K562 (cell line): ENCODE data around the gene NSMF. TPM values are rescaled to one million over a fixed set of nuclear protein-coding genes. Genes with fewer than 3 reads are reported as not detected.
A peak's percentile ranks its signal among the peaks of the same experiment; 100 is the strongest.

Experiments
- E2F4 ChIP-seq: sonication (generic); formaldehyde crosslinking; IDR thresholded peaks from 2 replicates; pipeline ENCODE4 v1.8.0; 2022; ENCODE audit warnings: mild to moderate bottlenecking, low read depth, missing genetic modification reagents
- ETV5 ChIP-seq: sonication (generic); formaldehyde crosslinking; IDR thresholded peaks from 2 replicates; pipeline ENCODE4 v1.4.0; 2020; ENCODE audit warnings: low read depth, mild to moderate bottlenecking, missing genetic modification reagents
- ILF3 ChIP-seq: fragments of 450-650 bp; IDR thresholded peaks from 2 replicates; pipeline ENCODE4 v1.6.1; 2018; ENCODE audit warnings: antibody characterized with exemption, mild to moderate bottlenecking, moderate library complexity, borderline replicate concordance
- U2AF1 ChIP-seq: fragments of 200-400 bp; formaldehyde crosslinking; optimal IDR thresholded peaks from 2 replicates; pipeline ENCODE3; 2017; ENCODE audit warnings: mild to moderate bottlenecking, low read depth, low read length, moderate library complexity
- ZBTB8A ChIP-seq: fragments of 450-650 bp; IDR thresholded peaks from 2 replicates; pipeline ENCODE4 v1.6.1; 2018; ENCODE audit warnings: mild to moderate bottlenecking, moderate library complexity; ENCODE audit not compliant: partially characterized antibody
- polyA plus RNA-seq, 8 experiments: library from polyadenylated mRNA; depleted of rRNA in 4 of 8; stranded (reverse) in 5 of 8; unstranded in 3 of 8; fragments of >200 nt; fragmentation: Nextera tagmentation in 2 of 8; fragmentation: Illumina TruSeq in 1 of 8; extraction: Ambion mirVana in 2 of 8; extraction: Trizol in 1 of 8; gene quantifications; 2 replicates each; pipeline versions ENCODE4 v1.2.1 to v1.2.3, GENCODE V29; 2011 to 2014; ENCODE audit warnings: inconsistent platforms in 1 of 8, missing spikeins in 1 of 8
- total RNA-seq, 7 experiments: library from RNA; depleted of rRNA in 6 of 7; stranded (reverse); fragments of >200 nt in 6 of 7; fragmentation: Illumina TruSeq in 2 of 7; extraction: Trizol in 2 of 7; gene quantifications; 2 replicates each; pipeline versions ENCODE4 v1.2.1 to v1.2.3, GENCODE V29; 2011 to 2021; ENCODE audit warnings: low replicate concordance in 1 of 7
- TF ChIP-seq, protein P1 (sequence below), 2 experiments: fragments of 150-350 bp in 1 of 2; IDR thresholded peaks; 2 replicates each; pipeline ENCODE4 v1.6.1; 2012 to 2016; ENCODE audit warnings: low read depth in 2 of 2, low read length in 2 of 2, mild to moderate bottlenecking in 1 of 2, moderate library complexity in 1 of 2

NSMF gene
- total and polyA plus RNA-seq, 9 of the 15 experiments (the other 6 are each of a cell fraction or from before 2014, with no cell fraction given) = 0.20 to 82.7 (median 29.3) TPM

- TF ChIP-seq E2F4 (0 out of 2 replicates have a peak, but pooled peaks have one; percentile 42), ZBTB8A (no peak), ETV5 (CRISPR knock-in tag) (no peak), ILF3 (no peak), U2AF1 (no peak)
- TF ChIP-seq, protein P1, sequence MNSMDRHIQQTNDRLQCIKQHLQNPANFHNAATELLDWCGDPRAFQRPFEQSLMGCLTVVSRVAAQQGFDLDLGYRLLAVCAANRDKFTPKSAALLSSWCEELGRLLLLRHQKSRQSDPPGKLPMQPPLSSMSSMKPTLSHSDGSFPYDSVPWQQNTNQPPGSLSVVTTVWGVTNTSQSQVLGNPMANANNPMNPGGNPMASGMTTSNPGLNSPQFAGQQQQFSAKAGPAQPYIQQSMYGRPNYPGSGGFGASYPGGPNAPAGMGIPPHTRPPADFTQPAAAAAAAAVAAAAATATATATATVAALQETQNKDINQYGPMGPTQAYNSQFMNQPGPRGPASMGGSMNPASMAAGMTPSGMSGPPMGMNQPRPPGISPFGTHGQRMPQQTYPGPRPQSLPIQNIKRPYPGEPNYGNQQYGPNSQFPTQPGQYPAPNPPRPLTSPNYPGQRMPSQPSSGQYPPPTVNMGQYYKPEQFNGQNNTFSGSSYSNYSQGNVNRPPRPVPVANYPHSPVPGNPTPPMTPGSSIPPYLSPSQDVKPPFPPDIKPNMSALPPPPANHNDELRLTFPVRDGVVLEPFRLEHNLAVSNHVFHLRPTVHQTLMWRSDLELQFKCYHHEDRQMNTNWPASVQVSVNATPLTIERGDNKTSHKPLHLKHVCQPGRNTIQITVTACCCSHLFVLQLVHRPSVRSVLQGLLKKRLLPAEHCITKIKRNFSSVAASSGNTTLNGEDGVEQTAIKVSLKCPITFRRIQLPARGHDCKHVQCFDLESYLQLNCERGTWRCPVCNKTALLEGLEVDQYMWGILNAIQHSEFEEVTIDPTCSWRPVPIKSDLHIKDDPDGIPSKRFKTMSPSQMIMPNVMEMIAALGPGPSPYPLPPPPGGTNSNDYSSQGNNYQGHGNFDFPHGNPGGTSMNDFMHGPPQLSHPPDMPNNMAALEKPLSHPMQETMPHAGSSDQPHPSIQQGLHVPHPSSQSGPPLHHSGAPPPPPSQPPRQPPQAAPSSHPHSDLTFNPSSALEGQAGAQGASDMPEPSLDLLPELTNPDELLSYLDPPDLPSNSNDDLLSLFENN (IDR thresholded peaks at IDR 0.05; ENCODE audit: low read depth in 2 of 2, low read length in 2 of 2) = no peak
These were observed 21.9 kb upstream of the NSMF start (continued) for GRCh38 chr9:137480686-137481683.
